HG02885 (cell line): ENCODE measurements around the gene SLCO3A1.
A peak's percentile ranks its signal among the peaks of the same experiment; 100 is the strongest.

Experiments used
- ATAC-seq: cut with Tn5 transposase; IDR thresholded peaks from one replicate; pipeline ENCODE4 v1.9.1; 2021; ENCODE audit warnings: mild to moderate bottlenecking; ENCODE audit not compliant: unreplicated experiment, poor library complexity

SLCO3A1 gene

GRCh38 chr15:91857772-91858171 is 4.3 kb downstream of the SLCO3A1 start:
- peak; percentile 60 for ATAC-seq

GRCh38 chr15:91860498-91860897 is 7.0 kb downstream of the SLCO3A1 start:
- ATAC-seq = no peak

DNA sequence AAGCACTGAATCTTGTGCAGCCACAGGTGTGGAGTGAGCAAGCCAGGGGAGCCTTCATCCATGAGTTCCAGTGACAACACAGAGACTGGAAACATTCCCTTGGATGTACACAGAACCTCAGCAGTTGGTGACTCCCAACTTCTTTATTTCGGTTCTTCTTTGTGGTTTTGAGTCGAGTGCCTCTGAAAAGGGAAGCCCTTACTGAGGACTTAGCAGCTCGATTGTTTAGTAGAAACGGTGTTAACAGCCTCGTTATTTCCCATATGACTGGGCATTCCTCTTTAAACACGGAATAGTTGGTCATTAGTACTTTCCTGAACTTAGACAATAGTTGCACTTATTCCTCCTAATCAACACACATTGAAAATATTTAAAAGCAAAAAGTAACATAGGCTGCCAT is 7.7 kb downstream of the SLCO3A1 start:
- no peak for ATAC-seq

- no peak for ATAC-seq
These were observed 9.5 kb downstream of the SLCO3A1 start for GRCh38 chr15:91862891-91863504.

GRCh38 chr15:91863621-91864255 is 10.2 kb downstream of the SLCO3A1 start:
- no peak for ATAC-seq

DNA sequence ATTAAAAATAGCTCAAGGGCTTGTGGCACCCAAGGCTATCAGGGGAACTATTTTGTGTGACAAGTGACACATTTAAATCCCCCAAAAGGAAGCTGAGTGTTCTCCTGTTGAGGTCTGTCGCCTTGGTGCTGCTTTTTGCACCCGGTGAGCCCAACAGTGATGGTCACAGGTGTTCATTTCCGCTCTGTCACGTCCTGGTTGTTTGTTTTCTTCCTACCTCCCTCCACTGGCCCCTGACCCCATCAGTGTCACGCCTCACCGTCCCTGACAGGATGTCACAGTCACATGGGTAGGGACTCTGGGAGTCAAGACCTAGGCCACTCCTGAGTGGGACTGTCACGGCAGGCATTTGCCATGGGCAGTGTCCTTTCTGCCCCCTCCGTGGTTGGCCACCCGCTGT is 11.2 kb downstream of the SLCO3A1 start:
- ATAC-seq = no peak

DNA sequence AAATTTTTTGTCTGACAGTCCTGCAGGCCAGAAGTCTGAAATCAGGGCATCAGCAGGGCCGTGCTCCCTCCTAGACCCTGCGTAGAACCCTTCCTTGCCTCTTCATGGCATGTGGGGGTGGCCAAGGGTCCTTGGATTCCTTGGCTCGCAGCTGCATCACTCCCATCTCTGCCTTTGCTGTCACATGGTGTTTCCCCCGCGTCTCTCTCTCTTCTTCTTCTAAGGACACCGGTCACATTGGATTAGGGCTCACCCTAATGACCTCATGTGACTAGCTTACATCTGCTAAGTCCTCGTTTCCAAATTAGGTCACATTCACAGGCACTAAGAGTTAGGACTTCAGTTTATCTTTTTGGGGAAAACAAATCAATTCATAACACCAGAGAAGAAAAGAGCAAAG is 12.0 kb downstream of the SLCO3A1 start:
- ATAC-seq = no peak

- ATAC-seq = no peak
These were observed 12.4 kb downstream of the SLCO3A1 start for GRCh38 chr15:91865950-91866349.

GRCh38 chr15:91866371-91866905 is 12.9 kb downstream of the SLCO3A1 start:
- ATAC-seq = no peak

DNA sequence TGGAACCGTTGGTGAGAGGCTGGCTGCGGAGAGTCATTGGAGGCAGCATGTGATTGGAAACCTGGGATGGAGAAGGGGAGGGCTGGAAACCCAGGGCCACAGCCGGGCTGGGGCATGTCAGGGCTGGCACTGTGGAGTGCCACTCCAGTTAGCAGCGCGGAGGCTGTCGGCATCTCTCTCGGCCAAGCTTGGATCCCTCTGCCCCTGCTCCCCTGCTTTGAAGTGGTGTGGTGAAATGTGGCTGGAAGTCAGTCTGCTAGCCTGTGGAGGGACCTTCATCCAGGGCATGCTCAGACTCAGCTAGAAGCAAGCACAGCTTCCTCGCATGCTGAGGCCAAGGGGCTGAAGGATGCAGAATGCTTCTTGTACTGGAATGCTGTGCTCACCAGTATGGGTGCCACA is 13.5 kb downstream of the SLCO3A1 start:
- ATAC-seq = no peak

- no peak for ATAC-seq
These were observed 14.1 kb downstream of the SLCO3A1 start for GRCh38 chr15:91867581-91868026.

DNA sequence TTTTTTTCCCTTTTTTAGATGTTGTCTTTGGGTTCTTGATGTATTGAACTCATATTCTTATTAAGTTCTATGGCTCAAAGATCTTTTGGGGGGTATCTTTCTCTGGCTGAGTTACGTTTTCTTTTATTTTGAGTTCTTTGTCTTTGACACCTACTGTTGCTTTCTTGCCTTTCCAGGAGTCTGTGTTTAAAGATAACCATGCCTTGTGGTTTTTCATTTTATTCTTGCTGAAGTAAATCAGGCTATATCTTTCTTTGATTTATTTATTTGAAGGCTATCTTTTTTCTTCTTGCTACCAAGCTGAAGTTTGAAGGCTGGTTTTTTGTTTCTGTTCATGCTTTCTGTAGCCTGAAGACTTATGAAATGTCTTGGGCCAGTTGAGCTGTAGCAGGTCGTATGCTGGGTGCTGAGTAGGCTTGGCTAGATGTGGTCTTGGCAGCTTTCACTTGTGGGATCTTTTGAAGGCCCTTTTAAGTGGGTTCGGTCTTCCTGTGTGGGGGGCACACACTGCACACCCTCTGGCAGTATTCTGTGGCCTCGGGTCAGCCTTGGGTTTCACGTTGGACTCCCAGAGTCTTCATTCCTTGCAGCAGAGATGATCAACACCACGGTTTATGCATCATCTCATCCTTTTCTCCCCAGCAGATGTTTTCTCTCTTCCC is 17.5 kb downstream of the SLCO3A1 start:
- ATAC-seq = no peak

DNA sequence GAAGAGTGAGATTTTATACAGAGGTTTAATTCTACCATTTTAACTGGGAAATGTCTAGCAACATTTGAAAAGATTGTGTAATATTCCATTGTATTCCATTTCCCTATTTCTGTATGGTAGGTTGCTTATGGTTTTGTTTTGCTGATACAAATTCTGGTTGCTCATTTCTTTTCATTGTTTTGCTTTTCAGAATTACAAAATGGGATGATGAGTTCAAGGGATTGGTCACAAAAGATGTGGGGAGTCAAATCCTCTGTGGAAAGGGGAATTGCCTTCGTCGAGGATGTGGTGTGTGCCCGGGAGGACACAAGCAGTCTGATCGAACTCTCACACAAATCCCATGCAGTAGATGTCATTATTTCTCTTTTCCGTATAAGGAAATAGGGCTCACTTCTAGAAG is 18.3 kb downstream of the SLCO3A1 start:
- no peak for ATAC-seq

- no peak for ATAC-seq
These were observed 19.0 kb downstream of the SLCO3A1 start for GRCh38 chr15:91872356-91873137.

DNA sequence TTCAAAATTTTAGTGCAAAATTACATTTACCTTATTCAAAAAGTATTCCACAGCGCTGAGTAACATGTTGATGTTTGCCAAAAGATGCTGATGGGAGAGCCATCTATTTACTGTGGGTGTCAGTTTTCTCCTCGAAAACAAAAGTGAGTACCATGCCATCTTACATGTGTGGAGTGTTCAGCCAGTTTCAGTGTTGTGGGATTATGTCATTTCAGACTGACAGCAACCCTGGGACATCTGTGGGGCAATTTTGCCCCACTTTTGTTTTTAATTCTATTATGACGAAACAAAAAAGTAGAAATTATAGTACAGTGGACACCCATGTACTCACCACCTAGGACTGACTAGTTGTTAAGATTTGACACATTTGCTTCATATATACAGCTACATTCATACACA is 19.6 kb downstream of the SLCO3A1 start:
- ATAC-seq = no peak

DNA sequence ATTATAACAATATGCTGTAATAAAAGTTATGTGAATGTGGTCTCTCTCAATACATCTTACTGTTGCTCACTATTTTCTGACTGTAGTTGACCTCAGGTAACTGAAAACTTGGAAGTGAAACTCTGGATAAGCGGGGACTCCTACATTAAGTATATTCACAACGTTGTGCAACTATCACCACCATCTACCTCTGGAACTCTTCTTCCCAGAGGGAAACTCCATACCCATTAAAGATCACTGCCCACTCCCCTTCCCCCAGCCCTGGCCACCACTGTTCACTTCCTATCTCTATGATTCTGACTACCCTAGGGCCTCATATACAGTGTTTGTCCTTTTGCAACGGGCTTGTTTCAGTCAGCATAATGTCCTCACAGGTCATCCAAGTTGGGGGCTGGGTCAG is 20.7 kb downstream of the SLCO3A1 start:
- ATAC-seq = no peak

- no peak for ATAC-seq
These were observed 21.6 kb downstream of the SLCO3A1 start for GRCh38 chr15:91874992-91875660.

DNA sequence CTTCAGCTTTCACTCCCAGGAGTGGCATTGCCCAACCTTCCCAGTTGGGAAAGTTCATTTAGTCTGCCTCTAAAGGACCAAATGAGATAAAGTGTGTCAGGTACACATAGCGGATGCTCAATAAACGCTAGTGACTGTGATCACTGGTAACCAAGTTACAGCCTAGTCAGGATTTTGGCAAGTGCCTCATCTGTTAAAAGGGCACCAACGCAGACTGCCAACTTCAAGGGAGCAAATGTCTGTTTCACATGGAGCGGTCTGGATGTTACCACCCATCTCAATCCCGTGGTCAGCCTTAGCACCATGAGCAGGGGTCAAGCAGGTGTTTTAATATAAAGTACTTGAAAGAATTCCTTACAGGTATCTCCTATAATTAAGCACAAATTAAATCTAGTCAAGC is 22.7 kb downstream of the SLCO3A1 start:
- ATAC-seq = no peak

DNA sequence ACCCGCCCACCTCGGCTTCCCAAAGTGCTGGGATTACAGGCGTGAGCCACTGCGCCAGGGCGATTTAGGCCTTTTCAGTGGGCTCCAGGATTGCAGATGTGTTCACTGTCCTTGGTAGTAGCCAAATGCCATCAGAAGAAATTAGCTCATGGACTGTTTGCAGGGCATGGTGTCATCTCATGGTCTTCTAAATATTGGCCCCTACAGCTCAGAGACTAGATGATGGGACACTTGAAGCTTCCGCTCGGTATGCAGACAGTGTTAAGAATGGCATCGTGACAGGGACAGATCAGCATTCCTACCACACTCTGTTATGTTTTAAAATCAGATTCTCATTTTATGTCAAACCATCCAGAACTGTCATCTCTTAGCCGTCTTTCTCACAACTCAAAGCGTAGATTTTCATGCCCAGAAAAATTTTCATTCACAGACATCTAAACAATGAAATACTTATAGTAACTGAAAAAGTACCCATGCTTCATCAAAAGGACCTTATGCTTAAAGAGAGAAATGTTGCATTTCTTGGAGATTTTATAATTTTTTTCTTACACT is 24.9 kb downstream of the SLCO3A1 start:
- no peak for ATAC-seq

- no peak for ATAC-seq
These were observed 25.6 kb downstream of the SLCO3A1 start for GRCh38 chr15:91879158-91879557.
